WTC11 (cell line): Measurements from ENCODE around the gene LCA5L. TPM values are rescaled to one million over a fixed set of nuclear protein-coding genes. Genes with fewer than 3 reads are reported as not detected.

ENCODE experiments used
- ATAC-seq: fragments of 200-7000 bp; cut with Tn5 transposase; 2 replicates; pipeline ENCODE4 v1.10.0; 2021; ENCODE audit warnings: mild to moderate bottlenecking, moderate library complexity
- CTCF ChIA-PET: fragments of 300-600 bp; sonication (Branson Sonifier 250); formaldehyde crosslinking; loops from one replicate; lab custom pipeline; 2021; ENCODE audit warnings: antibody characterized with exemption; lab: Charles Lee
- POLR2A ChIA-PET: fragments of 350-600 bp; sonication (Branson Sonifier 250); formaldehyde crosslinking; loops from one replicate; lab custom pipeline; 2021; ENCODE audit warnings: antibody characterized with exemption; lab: Charles Lee
- DNase-seq: peaks from one replicate; pipeline ENCODE4 v3.0.0; 2021; ENCODE audit warnings: low spot score
- H3K27ac Mint-ChIP-seq: 2 replicates; pipeline ENCODE4 v1.8.0; 2021; ENCODE audit warnings: mixed read lengths
- H3K27me3 Mint-ChIP-seq: 2 replicates; pipeline ENCODE4 v1.8.0; 2021; ENCODE audit warnings: low read depth, mild to moderate bottlenecking, moderate library complexity, mixed read lengths
- H3K36me3 Mint-ChIP-seq: 2 replicates; pipeline ENCODE4 v1.8.0; 2021; ENCODE audit warnings: mixed read lengths
- H3K4me1 Mint-ChIP-seq: 2 replicates; pipeline ENCODE4 v1.8.0; 2022; ENCODE audit warnings: mixed read lengths
- H3K4me3 Mint-ChIP-seq: 2 replicates; pipeline ENCODE4 v1.8.0; 2021; ENCODE audit warnings: mild to moderate bottlenecking, moderate library complexity, mixed read lengths
- H3K9me3 Mint-ChIP-seq: 2 replicates; pipeline ENCODE4 v1.8.0; 2021; ENCODE audit warnings: mixed read lengths
- CREB1 ChIP-seq: sonication (generic); formaldehyde crosslinking; IDR thresholded peaks from 2 replicates; pipeline ENCODE4 v1.8.0; 2023; ENCODE audit warnings: mild to moderate bottlenecking, missing genetic modification reagents
- E2F4 ChIP-seq: sonication (generic); formaldehyde crosslinking; IDR thresholded peaks from 2 replicates; pipeline ENCODE4 v1.8.1; 2022; ENCODE audit warnings: low read depth, mild to moderate bottlenecking, moderate library complexity, missing genetic modification reagents, borderline replicate concordance
- FOXJ3 ChIP-seq: sonication (generic); formaldehyde crosslinking; IDR thresholded peaks from 2 replicates; pipeline ENCODE4 v1.9.0; 2021; ENCODE audit warnings: missing genetic modification reagents, mild to moderate bottlenecking, borderline replicate concordance
- NFE2L1 ChIP-seq: sonication (generic); formaldehyde crosslinking; IDR thresholded peaks from 2 replicates; pipeline ENCODE4 v1.8.1; 2023; ENCODE audit warnings: missing genetic modification reagents
- NFYB ChIP-seq: sonication (generic); formaldehyde crosslinking; conservative IDR thresholded peaks from 2 replicates; pipeline ENCODE4 v1.8.0; 2022; ENCODE audit warnings: low read depth, missing genetic modification reagents
- NR3C1 ChIP-seq: sonication (generic); formaldehyde crosslinking; conservative IDR thresholded peaks from 2 replicates; pipeline ENCODE4 v1.8.1; 2023; ENCODE audit warnings: low read depth, mild to moderate bottlenecking, missing genetic modification reagents
- ZBTB21 ChIP-seq: sonication (generic); formaldehyde crosslinking; IDR thresholded peaks from 2 replicates; pipeline ENCODE4 v1.8.1; 2023; ENCODE audit warnings: mild to moderate bottlenecking, missing genetic modification reagents, borderline replicate concordance
- ZNF671 ChIP-seq: fragments of 250-450 bp; sonication (Bioruptor Pico); IDR thresholded peaks from 2 replicates; pipeline ENCODE4 v1.8.0; 2021; ENCODE audit warnings: mild to moderate bottlenecking
- microRNA-seq: library from miRNA; unstranded; fragments of <30 nt; microRNA quantifications from one replicate; pipeline ENCODE4 v1.2.0, GENCODE V29; 2022; ENCODE audit warnings: borderline number of aligned reads
- total RNA-seq: library from RNA; stranded (reverse); gene quantifications from 3 replicates; pipeline ENCODE4 v1.2.3, GENCODE V29; 2021
- TF ChIP-seq, protein P1 (sequence below): fragments of 250-450 bp; sonication (Bioruptor Pico); IDR thresholded peaks from 2 replicates; pipeline ENCODE4 v1.9.0; 2021; ENCODE audit warnings: mild to moderate bottlenecking
- TF ChIP-seq, protein P2 (sequence below): sonication (generic); formaldehyde crosslinking; IDR thresholded peaks from 2 replicates; pipeline ENCODE4 v1.8.0; 2022; ENCODE audit warnings: mild to moderate bottlenecking, missing genetic modification reagents
- TF ChIP-seq, protein P3 (sequence below): sonication (generic); formaldehyde crosslinking; conservative IDR thresholded peaks from 2 replicates; pipeline ENCODE4 v1.8.1; 2022; ENCODE audit warnings: mild to moderate bottlenecking, missing genetic modification reagents

LCA5L gene
- total RNA-seq, 1 experiment from 2014 or later, result 1.0 TPM

DNA sequence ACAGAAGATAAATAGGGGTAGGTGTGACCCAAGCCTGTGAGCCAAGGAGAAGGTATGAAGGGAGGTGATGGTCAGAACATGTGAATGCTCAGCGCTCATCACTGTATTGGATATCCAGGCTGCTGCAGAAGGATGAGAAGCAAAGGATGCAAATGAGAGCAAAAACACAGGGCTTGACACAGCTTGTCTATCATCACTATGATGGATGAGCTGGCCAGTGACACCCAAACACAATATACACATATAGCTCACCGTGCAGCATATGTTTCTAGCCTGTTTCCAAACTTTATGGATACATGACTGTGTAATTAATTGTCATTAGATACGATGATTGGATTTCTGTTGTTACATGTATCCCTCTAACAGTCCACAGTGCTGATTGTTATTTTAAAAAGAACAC lies 82.8 kb downstream of the LCA5L start (continued):
- TF ChIP-seq, protein P1, sequence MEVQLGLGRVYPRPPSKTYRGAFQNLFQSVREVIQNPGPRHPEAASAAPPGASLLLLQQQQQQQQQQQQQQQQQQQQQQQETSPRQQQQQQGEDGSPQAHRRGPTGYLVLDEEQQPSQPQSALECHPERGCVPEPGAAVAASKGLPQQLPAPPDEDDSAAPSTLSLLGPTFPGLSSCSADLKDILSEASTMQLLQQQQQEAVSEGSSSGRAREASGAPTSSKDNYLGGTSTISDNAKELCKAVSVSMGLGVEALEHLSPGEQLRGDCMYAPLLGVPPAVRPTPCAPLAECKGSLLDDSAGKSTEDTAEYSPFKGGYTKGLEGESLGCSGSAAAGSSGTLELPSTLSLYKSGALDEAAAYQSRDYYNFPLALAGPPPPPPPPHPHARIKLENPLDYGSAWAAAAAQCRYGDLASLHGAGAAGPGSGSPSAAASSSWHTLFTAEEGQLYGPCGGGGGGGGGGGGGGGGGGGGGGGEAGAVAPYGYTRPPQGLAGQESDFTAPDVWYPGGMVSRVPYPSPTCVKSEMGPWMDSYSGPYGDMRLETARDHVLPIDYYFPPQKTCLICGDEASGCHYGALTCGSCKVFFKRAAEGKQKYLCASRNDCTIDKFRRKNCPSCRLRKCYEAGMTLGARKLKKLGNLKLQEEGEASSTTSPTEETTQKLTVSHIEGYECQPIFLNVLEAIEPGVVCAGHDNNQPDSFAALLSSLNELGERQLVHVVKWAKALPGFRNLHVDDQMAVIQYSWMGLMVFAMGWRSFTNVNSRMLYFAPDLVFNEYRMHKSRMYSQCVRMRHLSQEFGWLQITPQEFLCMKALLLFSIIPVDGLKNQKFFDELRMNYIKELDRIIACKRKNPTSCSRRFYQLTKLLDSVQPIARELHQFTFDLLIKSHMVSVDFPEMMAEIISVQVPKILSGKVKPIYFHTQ (CRISPR knock-in tag), result no peak
- TF ChIP-seq CREB1, result no peak
- no peak for TF ChIP-seq ZBTB21 (CRISPR knock-in tag)
- TF ChIP-seq FOXJ3 (CRISPR knock-in tag), result no peak
- no peak for TF ChIP-seq NR3C1 (CRISPR knock-in tag)

DNA sequence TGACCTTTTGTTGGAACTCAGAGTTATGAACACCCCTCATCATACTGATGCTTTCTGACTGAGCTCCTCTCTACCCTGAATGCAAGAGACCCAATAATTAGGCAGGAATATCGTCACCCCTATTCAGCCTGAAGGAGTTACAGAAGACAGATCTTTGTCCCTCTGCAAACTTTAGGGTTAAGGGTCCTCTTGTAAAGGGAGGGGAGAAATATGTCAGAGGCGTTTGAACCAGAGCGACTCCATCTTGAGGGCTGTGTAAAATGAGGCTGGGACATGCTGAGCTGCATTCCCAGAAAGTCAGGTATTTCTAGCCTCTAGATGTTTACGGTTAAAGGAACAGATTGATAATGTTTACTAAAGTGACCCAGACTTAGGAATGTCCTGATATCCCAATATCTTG lies 86.2 kb downstream of the LCA5L start:
- no peak for ATAC-seq
- DNase-seq, result no peak
- no peaks in the 10 kb centered on the region for H3K9me3 Mint-ChIP-seq
- TF ChIP-seq ZNF671 (CRISPR knock-in tag), result no peak
- TF ChIP-seq NFYB (CRISPR knock-in tag), result no peak
- TF ChIP-seq, protein P2, sequence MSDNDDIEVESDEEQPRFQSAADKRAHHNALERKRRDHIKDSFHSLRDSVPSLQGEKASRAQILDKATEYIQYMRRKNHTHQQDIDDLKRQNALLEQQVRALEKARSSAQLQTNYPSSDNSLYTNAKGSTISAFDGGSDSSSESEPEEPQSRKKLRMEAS (CRISPR knock-in tag), result no peak
- TF ChIP-seq E2F4 (CRISPR knock-in tag), result no peak
- TF ChIP-seq NFE2L1 (CRISPR knock-in tag), result no peak
- TF ChIP-seq, protein P3, sequence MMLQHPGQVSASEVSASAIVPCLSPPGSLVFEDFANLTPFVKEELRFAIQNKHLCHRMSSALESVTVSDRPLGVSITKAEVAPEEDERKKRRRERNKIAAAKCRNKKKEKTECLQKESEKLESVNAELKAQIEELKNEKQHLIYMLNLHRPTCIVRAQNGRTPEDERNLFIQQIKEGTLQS (CRISPR knock-in tag), result no peak
- no peaks in the 10 kb centered on the region for H3K36me3 Mint-ChIP-seq
- ChIA-PET POLR2A (no interaction called here), CTCF (no interaction called here)
- H3K4me1 Mint-ChIP-seq, result no peaks in the 10 kb centered on the region
- no peak overlapping the region for H3K4me3 Mint-ChIP-seq
- no peak overlapping the region for H3K27ac Mint-ChIP-seq
- no peaks in the 10 kb centered on the region for H3K27me3 Mint-ChIP-seq

Small RNAs within 50 kb of the gene (microRNA-seq; reads per million reads assigned to microRNA genes)
- gene MIR6508, result not detected

Other genes starting within 250 kb of the LCA5L start
- 48.8 to 53.3 TPM (median 52.5 TPM) in 3 replicates for gene BRWD1, start 132.1 kb downstream of the LCA5L start, total RNA-seq
- 469 to 522 TPM (median 522 TPM) in 3 replicates for gene HMGN1, start 96.7 kb downstream of the LCA5L start, total RNA-seq
- 3.2 to 4.8 TPM (median 4.0 TPM) in 3 replicates for gene SH3BGR, start 6.2 kb upstream of the LCA5L start, total RNA-seq
- 25.8 to 33.3 TPM (median 32.4 TPM) in 3 replicates for gene B3GALT5, start 167.2 kb upstream of the LCA5L start, total RNA-seq